Endodermal cell (in vitro differentiated cells): ENCODE results near the gene NKD1. TPM values are rescaled to one million over a fixed set of nuclear protein-coding genes. Genes with fewer than 3 reads are reported as not detected.

Experiments used
- DNase-seq: peaks from one replicate; pipeline ENCODE4 v3.0.0-alpha.2; 2017
- H3K27ac ChIP-seq: 2 replicates; pipeline ENCODE4 v1.5.1; 2013; ENCODE audit warnings: mild to moderate bottlenecking, low read depth, low read length, moderate library complexity
- H3K27me3 ChIP-seq: 2 replicates; pipeline ENCODE4 v1.6.1; 2013; ENCODE audit warnings: mild to moderate bottlenecking, low read length, moderate library complexity; ENCODE audit not compliant: insufficient read depth, control insufficient read depth, poor library complexity, severe bottlenecking
- H3K36me3 ChIP-seq: 2 replicates; pipeline ENCODE4 v1.7.0; 2013; ENCODE audit warnings: mild to moderate bottlenecking, low read length, moderate library complexity; ENCODE audit not compliant: control insufficient read depth, insufficient read depth
- H3K4me1 ChIP-seq: one replicate; pipeline ENCODE4 v1.7.0; 2013; ENCODE audit warnings: low read length; ENCODE audit not compliant: control insufficient read depth, insufficient read depth
- H3K4me3 ChIP-seq: 2 replicates; pipeline ENCODE4 v1.5.1; 2013; ENCODE audit warnings: mild to moderate bottlenecking, low read length, moderate library complexity
- H3K9ac ChIP-seq: 2 replicates; pipeline ENCODE4 v1.6.1; 2013; ENCODE audit warnings: mild to moderate bottlenecking, low read length, moderate library complexity; ENCODE audit not compliant: poor library complexity, severe bottlenecking; ENCODE audit errors: extremely low read depth
- H3K9me3 ChIP-seq: 2 replicates; pipeline ENCODE4 v1.6.1; 2013; ENCODE audit warnings: mild to moderate bottlenecking, low read length, moderate library complexity; ENCODE audit not compliant: control insufficient read depth
- H3K27ac Mint-ChIP-seq: 2 replicates; pipeline ENCODE4 v1.8.0; 2020; ENCODE audit warnings: mixed read lengths
- H3K27me3 Mint-ChIP-seq: 2 replicates; pipeline ENCODE4 v1.8.0; 2021; ENCODE audit warnings: mild to moderate bottlenecking, mixed read lengths; ENCODE audit not compliant: insufficient read depth
- H3K36me3 Mint-ChIP-seq: 2 replicates; pipeline ENCODE4 v1.8.0; 2020; ENCODE audit warnings: low read depth, mixed read lengths
- H3K4me1 Mint-ChIP-seq: 2 replicates; pipeline ENCODE4 v1.8.0; 2020; ENCODE audit warnings: mixed read lengths
- H3K4me3 Mint-ChIP-seq: 2 replicates; pipeline ENCODE4 v1.8.0; 2020; ENCODE audit warnings: mild to moderate bottlenecking, moderate library complexity, mixed read lengths
- H3K9me3 Mint-ChIP-seq: 2 replicates; pipeline ENCODE4 v1.8.0; 2020; ENCODE audit warnings: mild to moderate bottlenecking, mixed read lengths
- WGBS, 2 experiments: methylation state at CpG; one replicate each; pipeline versions ENCODE4 v1.1.5 to v1.1.7; 2013; ENCODE audit warnings: missing lambda C conversion rate in 2 of 2, mixed read lengths in 1 of 2; ENCODE audit not compliant: insufficient coverage in 1 of 2, insufficient read length in 1 of 2; 5-methylcytosine and 5-hydroxymethylcytosine counted together
- total RNA-seq, 2 donors: library from RNA; stranded (reverse); fragmentation: NEBNext Ultra II Directional in 1 of 2; extraction: Animal tissue kit (Norgen Biotek cat#: 25700) in 1 of 2; gene quantifications; 2 replicates in 1 of 2; 3 replicates in 1 of 2; pipeline ENCODE4 v1.2.1, GENCODE V29; 2021
- TF ChIP-seq, protein P1 (sequence below): fragments of 200-600 bp; sonication (generic); conservative IDR thresholded peaks from 2 replicates; pipeline ENCODE4 v1.5.0; 2021; ENCODE audit warnings: antibody characterized with exemption, mild to moderate bottlenecking

Gene NKD1
- total RNA-seq, 2 donors from 2014 or later: 7.0 to 9.5 TPM

DNA sequence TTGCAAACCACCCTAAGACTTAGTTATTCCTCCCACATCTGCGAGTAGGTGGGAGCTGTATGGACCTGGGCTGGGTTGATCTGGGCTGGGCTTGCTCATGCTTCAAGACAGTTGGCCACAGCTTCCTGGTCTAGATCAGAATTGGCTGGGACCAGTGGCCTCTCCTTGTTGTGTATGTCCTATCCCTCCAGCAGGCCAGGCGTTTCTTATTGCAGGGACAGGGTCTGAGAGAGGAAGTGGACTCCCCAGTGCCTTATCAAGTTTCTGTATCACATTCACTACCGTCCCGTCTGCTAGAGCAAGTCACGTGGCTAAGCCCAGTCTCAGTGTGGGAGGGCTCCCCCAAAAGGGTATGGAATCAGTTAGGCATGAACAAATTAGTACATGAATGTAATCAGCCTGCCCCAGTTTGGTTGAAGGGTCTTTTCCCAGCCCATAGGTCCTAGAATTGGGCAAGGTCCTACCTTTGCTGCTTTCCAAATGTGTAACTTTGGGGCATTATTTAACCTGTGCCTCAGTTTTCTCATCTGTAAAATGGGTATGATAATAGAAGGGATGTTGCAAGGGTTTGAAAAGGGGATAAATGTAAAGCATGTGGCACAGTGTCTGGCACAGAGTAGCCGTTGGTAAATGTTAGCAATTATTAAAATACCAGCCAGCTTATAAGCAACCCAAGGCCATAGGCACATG is 36.0 kb downstream of the NKD1 start:
- Mint-ChIP-seq H3K36me3 (no peaks in the 10 kb centered on the region), H3K27me3 (peaks cover 34% of the 10 kb centered on the region), H3K4me3 (no peak overlapping the region), H3K27ac (no peak overlapping the region), H3K4me1 (peaks cover 7% of the 10 kb centered on the region), H3K9me3 (peaks cover 4% of the 10 kb centered on the region)
- Histone ChIP-seq H3K36me3 (no peaks in the 10 kb centered on the region), H3K4me1 (no peaks in the 10 kb centered on the region), H3K4me3 (no peak overlapping the region), H3K27ac (no peak overlapping the region), H3K9me3 (peaks cover 15% of the 10 kb centered on the region), H3K9ac (no peak overlapping the region), H3K27me3 (peaks cover 15% of the 10 kb centered on the region)
- TF ChIP-seq, protein P1, sequence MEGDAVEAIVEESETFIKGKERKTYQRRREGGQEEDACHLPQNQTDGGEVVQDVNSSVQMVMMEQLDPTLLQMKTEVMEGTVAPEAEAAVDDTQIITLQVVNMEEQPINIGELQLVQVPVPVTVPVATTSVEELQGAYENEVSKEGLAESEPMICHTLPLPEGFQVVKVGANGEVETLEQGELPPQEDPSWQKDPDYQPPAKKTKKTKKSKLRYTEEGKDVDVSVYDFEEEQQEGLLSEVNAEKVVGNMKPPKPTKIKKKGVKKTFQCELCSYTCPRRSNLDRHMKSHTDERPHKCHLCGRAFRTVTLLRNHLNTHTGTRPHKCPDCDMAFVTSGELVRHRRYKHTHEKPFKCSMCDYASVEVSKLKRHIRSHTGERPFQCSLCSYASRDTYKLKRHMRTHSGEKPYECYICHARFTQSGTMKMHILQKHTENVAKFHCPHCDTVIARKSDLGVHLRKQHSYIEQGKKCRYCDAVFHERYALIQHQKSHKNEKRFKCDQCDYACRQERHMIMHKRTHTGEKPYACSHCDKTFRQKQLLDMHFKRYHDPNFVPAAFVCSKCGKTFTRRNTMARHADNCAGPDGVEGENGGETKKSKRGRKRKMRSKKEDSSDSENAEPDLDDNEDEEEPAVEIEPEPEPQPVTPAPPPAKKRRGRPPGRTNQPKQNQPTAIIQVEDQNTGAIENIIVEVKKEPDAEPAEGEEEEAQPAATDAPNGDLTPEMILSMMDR: no peak
- 80 to 92% methylated on average over 1 to 6 of the region's 6 CpGs for WGBS, 2 experiments
- no peak for DNase-seq

DNA sequence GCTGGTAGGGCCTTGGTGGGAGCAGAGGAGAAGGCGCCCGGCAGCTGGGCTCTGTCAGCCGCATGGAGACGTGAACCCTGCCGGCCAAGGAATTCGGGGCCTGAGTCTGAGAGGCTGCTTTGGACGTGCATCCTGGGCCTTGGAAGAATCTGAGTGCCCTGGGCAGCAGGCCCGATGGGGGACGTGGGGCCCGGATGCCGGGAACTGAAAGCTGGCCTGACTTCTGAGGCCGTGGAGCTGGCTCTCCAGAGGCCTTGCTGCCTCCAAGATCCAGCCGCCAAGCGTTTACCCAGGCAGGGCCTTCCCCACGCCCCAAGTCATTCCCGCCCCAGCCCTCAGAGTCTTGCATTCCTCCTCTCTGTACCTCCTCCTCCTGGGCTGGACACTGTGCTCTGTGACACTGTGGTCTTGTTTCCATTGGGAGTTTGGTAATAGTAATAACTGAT is 37.2 kb downstream of the NKD1 start:
- no peak overlapping the region for H3K4me3 Mint-ChIP-seq
- H3K36me3 ChIP-seq: no peaks in the 10 kb centered on the region
- TF ChIP-seq, protein P1: no peak
- H3K9me3 Mint-ChIP-seq: peaks cover 4% of the 10 kb centered on the region
- WGBS, 2 experiments: 90 to 93% methylated on average over 8 to 16 of the region's 16 CpGs
- no peak overlapping the region for H3K9ac ChIP-seq
- no peak overlapping the region for H3K27ac ChIP-seq
- no peak overlapping the region for H3K4me3 ChIP-seq
- H3K9me3 ChIP-seq: peaks cover 15% of the 10 kb centered on the region
- DNase-seq: no peak
- peaks cover 44% of the 10 kb centered on the region for H3K27me3 Mint-ChIP-seq
- H3K27ac Mint-ChIP-seq: no peak overlapping the region
- no peaks in the 10 kb centered on the region for H3K4me1 ChIP-seq
- peaks cover 24% of the 10 kb centered on the region for H3K27me3 ChIP-seq
- H3K4me1 Mint-ChIP-seq: peaks cover 7% of the 10 kb centered on the region
- no peaks in the 10 kb centered on the region for H3K36me3 Mint-ChIP-seq

DNA sequence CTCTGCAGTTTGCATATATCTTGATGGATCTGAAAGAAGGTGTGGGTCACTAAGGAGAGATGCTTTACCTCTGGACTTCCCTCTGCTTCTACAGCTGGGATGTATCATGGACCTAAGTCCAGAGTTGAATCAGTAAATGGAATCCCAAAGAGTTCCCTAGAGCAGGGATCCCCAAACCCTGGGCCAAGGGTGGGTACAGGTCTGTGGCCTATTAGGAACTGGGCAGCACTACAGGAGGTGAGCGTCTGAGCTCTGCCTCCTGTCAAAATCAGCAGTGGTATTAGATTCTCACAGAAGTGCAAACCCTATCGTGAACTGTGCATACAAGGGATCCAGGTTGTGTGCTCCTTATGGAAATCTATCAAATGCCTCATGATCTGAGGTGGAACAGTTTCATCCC is 39.3 kb downstream of the NKD1 start:
- H3K27me3 Mint-ChIP-seq: peaks cover 47% of the 10 kb centered on the region
- no peak overlapping the region for H3K4me3 Mint-ChIP-seq

More for the DNA sequence above, 39.3 kb downstream of the NKD1 start:
- Histone ChIP-seq H3K4me3 (no peak overlapping the region), H3K27ac (no peak overlapping the region), H3K9ac (no peak overlapping the region), H3K27me3 (peaks cover 24% of the 10 kb centered on the region), H3K36me3 (no peaks in the 10 kb centered on the region), H3K9me3 (peaks cover 15% of the 10 kb centered on the region), H3K4me1 (no peaks in the 10 kb centered on the region)
- no peak for DNase-seq
- TF ChIP-seq, protein P1: no peak
- 90 to 100% methylated on average over 2 of the region's 2 CpGs for WGBS, 2 experiments
- no peak overlapping the region for H3K27ac Mint-ChIP-seq
- no peaks in the 10 kb centered on the region for H3K36me3 Mint-ChIP-seq
- peaks cover 4% of the 10 kb centered on the region for H3K9me3 Mint-ChIP-seq
- H3K4me1 Mint-ChIP-seq: peaks cover 7% of the 10 kb centered on the region
